Fibroblast of skin of right biceps (primary cell): Measurements from ENCODE around the gene TP53BP2.
"Not testable (repeated sequence)": the region's sequence is repeated elsewhere in the genome, so short reads cannot be mapped to it uniquely, and the experiment has no call there.

Source experiments
- DNase-seq: peaks from one replicate; pipeline ENCODE4 v3.0.0-alpha.2; 2013

TP53BP2 gene

GRCh38 chr1:223738465-223739365, 107.0 kb downstream of the TP53BP2 start:
- no peak for DNase-seq

- DNase-seq, result no peak
Observed at GRCh38 chr1:223737342-223737741, 108.4 kb downstream of the TP53BP2 start.

- DNase-seq, result not testable (repeated sequence)
Observed at GRCh38 chr1:223736638-223737037, 109.1 kb downstream of the TP53BP2 start.

- no peak for DNase-seq
Observed at GRCh38 chr1:223733898-223734852, 111.6 kb downstream of the TP53BP2 start.

- peak; percentile 69 for DNase-seq
Observed at GRCh38 chr1:223732993-223733798, 112.6 kb downstream of the TP53BP2 start.

GRCh38 chr1:223731133-223731770, 114.5 kb downstream of the TP53BP2 start:
- peak; percentile 79 for DNase-seq

GRCh38 chr1:223730479-223731132, 115.1 kb downstream of the TP53BP2 start:
- peak; percentile 40 for DNase-seq

GRCh38 chr1:223729906-223730305, 115.8 kb downstream of the TP53BP2 start:
- no peak for DNase-seq
